LNCAP (cell line): ENCODE results near the gene ADGRD1.

ENCODE experiments used
- CTCF ChIP-seq: fragments of 450-650 bp; IDR thresholded peaks from 2 replicates; pipeline ENCODE4 v1.5.1; 2017; ENCODE audit warnings: mild to moderate bottlenecking

Gene ADGRD1

DNA sequence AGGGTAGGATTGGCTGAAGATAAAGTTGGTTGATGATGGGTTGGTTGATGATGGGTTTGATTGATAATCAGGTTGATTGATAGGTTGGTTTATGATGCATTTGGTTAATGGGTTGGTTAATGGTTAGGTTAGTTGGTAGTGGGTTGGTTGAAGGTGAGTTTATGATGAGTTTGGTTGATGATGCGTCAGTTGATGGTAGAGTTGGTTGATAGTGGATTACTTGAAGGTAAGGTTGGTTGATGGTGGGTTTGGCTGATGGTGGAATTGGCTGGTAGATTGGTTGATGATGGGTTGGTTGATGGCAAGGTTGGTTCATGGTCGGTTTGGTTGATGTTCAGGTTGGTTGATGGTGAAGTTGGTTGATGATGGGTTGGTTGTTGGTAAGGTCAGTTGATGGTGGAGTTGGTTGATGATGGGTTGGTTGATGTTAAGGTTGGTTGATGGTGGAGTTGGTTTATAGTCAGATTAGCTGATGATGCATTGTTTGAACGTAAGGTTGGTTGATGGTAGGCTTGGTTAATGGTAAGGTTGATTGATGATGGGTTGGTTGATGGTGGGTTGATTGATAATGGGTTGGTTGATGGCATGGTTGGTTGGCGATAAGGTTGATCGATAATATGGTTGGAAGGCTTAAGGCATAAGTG is 146.4 kb downstream of the ADGRD1 start:
- no peak for TF ChIP-seq CTCF

- TF ChIP-seq CTCF = no peak
Measured at GRCh38 chr12:131101006-131101405, 147.3 kb downstream of the ADGRD1 start.

DNA sequence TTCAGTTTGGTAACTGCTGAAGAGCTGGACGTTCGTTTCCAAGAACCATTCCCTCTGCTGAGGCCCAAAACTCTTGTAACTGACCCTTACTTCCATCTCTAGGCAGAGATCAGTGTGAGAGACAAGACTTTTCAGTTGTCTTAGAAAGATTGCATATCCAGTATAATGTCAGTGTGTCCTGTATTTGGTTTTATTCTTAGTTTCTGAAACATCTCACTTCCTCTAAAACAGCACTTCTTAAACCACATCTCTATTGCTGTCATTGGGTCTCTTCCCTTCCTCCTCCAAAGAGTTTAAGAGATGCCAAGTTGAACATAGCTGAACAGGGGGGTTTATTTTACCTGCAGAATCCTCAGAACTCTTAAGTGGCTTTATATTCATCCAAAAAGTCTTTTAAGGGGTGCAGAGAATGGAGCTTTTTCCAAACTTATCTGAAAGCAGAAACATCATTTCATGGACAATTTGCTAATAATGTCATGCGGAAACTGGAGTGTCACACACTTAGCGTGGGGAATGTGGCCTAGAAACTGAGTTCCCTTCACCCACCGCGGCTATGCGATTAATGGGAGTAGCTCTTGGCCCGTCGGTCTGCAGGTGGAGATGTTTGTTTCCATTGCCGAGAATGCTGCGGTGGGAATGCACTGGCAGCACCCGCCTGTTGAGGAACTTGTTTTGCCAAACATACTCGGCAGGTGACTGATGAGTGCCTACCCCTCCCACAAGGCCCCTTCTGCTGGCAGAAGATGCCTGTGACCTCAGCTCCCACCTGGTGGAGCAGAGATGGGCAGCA is 148.2 kb downstream of the ADGRD1 start:
- no peak for TF ChIP-seq CTCF

- no peak for TF ChIP-seq CTCF
Measured at GRCh38 chr12:131102493-131102931, 148.8 kb downstream of the ADGRD1 start.

DNA sequence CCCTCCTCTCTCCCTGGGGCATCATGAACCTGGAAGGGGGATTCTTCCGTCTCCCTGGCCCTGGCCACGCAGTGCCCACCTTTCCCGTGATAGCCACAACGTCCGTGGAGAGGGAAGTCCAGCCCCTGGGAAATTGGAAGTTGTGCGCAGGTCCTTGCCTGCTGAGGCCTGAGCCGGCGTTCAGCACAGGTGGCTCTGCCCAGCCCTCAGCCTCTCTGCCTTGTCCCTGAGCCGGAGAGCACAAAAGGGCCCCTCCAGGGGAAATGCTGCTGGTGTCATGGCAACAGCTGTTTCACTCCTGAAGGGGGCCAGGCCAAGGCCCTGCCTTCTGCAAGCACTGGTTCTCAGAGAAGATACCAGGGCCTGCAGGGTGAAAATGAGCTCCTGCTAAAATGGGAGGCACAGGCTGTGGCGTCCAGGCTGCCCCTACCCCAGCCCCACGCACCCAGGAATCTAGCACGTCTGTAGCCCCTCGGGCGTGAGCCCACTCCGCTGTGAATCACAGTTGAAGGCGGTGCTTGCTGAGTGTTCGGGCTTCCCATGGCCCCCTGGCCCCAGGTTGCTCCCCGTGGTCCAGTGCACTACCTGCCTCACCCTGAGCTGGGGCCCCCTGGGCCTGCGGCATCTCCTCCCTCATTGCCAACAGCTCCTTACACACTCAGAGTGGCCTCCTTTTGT is 149.4 kb downstream of the ADGRD1 start:
- no peak for TF ChIP-seq CTCF

DNA sequence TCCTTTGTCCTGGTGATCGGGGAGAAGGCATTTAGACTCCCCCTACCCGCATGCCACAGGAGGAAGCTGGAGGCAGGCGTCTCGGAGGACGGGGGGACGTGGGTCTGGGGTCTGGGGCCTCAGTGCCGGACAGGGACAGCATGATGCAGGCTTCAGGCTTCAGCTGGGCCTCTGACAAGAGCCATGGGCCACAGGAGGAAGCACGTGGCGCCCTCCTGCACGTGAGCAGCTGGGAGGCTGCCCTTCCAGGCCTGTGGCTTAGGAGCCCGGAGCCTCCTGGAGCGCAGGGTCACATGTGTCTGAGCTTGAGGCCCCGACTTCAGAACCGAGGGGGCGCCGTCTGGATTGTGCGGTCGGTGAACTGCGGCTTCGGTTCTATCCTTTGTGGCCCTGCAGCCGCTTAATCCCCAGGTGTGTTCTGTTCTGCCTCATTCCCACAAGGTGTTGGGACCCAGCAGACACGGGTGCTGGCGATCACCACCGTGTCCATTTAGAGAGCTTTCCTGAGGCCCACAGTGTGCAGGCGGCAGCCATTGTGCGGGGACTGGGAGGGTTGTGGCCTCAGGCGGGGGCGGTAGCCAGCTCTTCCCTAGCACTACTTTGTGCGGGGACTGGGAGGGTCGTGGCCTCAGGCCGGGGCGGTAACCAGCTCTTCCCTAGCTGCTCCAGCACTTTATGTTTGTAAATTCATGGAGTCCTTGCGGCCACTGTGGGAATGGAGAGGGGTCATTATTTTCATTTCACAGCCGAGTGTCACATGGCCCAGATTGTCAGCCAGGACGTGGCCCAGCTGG is 150.2 kb downstream of the ADGRD1 start:
- no peak for TF ChIP-seq CTCF
